ENCODE measurements around the gene DCPS. TPM values are rescaled to one million over a fixed set of nuclear protein-coding genes. Genes with fewer than 3 reads are reported as not detected.

Gene DCPS
- total RNA-seq, 1 experiment from 2014 or later, result 34.8 TPM

- no peak overlapping the region for H3K4me3 ChIP-seq (ENCODE audit: low read depth in 2 of 2, low read length in 2 of 2)
- no peak overlapping the region for H3K27ac ChIP-seq (ENCODE audit: low read length)
- no peak for DNase-seq (ENCODE audit: low read depth, low spot score)
- POLR2A ChIA-PET, result interaction anchor here (0.7 kb wide), 1 partner anchor 8 kb away, joined by 13 read pairs; no protein-coding TSS in a partner anchor
- no peaks in the 10 kb centered on the region for H3K4me1 ChIP-seq (ENCODE audit: control insufficient read depth, insufficient read depth, low read length)
- no peak for ATAC-seq
- H3K36me3 ChIP-seq (ENCODE audit: control insufficient read depth, insufficient read depth, low read length), result no peaks in the 10 kb centered on the region; the same call in 1 of the 2 replicates
- TF ChIP-seq SIN3A (IDR thresholded peaks at IDR 0.05; ENCODE audit: borderline replicate concordance, insufficient read depth, low read depth, low read length) (no peak), TCF7L2 (IDR thresholded peaks at IDR 0.05; ENCODE audit: low read depth, low read length) (no peak), POLR2AphosphoS5 (IDR thresholded peaks at IDR 0.05; ENCODE audit: low read depth, low read length) (no peak), REST (IDR thresholded peaks at IDR 0.05; ENCODE audit: insufficient read depth in 1 of 2, low read depth in 2 of 2, low read length in 1 of 2) (no peak)
- TF ChIP-seq, protein P1, sequence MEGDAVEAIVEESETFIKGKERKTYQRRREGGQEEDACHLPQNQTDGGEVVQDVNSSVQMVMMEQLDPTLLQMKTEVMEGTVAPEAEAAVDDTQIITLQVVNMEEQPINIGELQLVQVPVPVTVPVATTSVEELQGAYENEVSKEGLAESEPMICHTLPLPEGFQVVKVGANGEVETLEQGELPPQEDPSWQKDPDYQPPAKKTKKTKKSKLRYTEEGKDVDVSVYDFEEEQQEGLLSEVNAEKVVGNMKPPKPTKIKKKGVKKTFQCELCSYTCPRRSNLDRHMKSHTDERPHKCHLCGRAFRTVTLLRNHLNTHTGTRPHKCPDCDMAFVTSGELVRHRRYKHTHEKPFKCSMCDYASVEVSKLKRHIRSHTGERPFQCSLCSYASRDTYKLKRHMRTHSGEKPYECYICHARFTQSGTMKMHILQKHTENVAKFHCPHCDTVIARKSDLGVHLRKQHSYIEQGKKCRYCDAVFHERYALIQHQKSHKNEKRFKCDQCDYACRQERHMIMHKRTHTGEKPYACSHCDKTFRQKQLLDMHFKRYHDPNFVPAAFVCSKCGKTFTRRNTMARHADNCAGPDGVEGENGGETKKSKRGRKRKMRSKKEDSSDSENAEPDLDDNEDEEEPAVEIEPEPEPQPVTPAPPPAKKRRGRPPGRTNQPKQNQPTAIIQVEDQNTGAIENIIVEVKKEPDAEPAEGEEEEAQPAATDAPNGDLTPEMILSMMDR (IDR thresholded peaks at IDR 0.05), result no peak
- no TSS peak for BruUV-seq (replicated peaks)
- in situ Hi-C loops (cut with HindIII; ENCODE audit: low pct_unique_long_range_greater_than_20kb, low sequenced_read_pairs) (no loop called here), intact Hi-C loops (cut with micrococcal nuclease; ENCODE audit: unreplicated experiment) (no loop called here)
- H3K9me3 ChIP-seq (ENCODE audit: control insufficient read depth, insufficient read depth, low read depth, low read length), result no peaks in the 10 kb centered on the region
- H3K27me3 ChIP-seq (ENCODE audit: control insufficient read depth, insufficient read depth, low read length), result no peaks in the 10 kb centered on the region
- CTCF ChIA-PET, result no interaction called here
Observed at GRCh38 chr11:126336138-126336541, 32.3 kb downstream of the DCPS start.

GRCh38 chr11:126336671-126337101, 32.8 kb downstream of the DCPS start:
- Histone ChIP-seq H3K27ac (ENCODE audit: low read length) (no peak overlapping the region), H3K36me3 (ENCODE audit: control insufficient read depth, insufficient read depth, low read length) (peaks cover 3% of the 10 kb centered on the region; the same call in 1 of the 2 replicates), H3K4me1 (ENCODE audit: control insufficient read depth, insufficient read depth, low read length) (peaks cover 2% of the 10 kb centered on the region; the same call in 1 of the 2 replicates), H3K4me3 (ENCODE audit: low read depth in 2 of 2, low read length in 2 of 2) (no peak overlapping the region), H3K9me3 (ENCODE audit: control insufficient read depth, insufficient read depth, low read depth, low read length) (no peaks in the 10 kb centered on the region), H3K27me3 (ENCODE audit: control insufficient read depth, insufficient read depth, low read length) (no peaks in the 10 kb centered on the region)
- CTCF ChIA-PET, result no interaction called here
- intact Hi-C loops (cut with micrococcal nuclease; ENCODE audit: unreplicated experiment), result no loop called here
- ATAC-seq (no peak), DNase-seq (ENCODE audit: low read depth, low spot score) (no peak)
- POLR2A ChIA-PET, result no interaction called here
- in situ Hi-C loops (cut with HindIII; ENCODE audit: low pct_unique_long_range_greater_than_20kb, low sequenced_read_pairs), result no loop called here
- BruUV-seq (replicated peaks), result no TSS peak
- TF ChIP-seq, protein P1 (IDR thresholded peaks at IDR 0.05), result no peak
- TF ChIP-seq POLR2AphosphoS5 (IDR thresholded peaks at IDR 0.05; ENCODE audit: low read depth, low read length) (no peak), TCF7L2 (IDR thresholded peaks at IDR 0.05; ENCODE audit: low read depth, low read length) (no peak), SIN3A (IDR thresholded peaks at IDR 0.05; ENCODE audit: borderline replicate concordance, insufficient read depth, low read depth, low read length) (no peak), REST (IDR thresholded peaks at IDR 0.05; ENCODE audit: insufficient read depth in 1 of 2, low read depth in 2 of 2, low read length in 1 of 2) (no peak)
